ENCODE measurements around the gene UCMA.
"Not testable (repeated sequence)": the region's sequence is repeated elsewhere in the genome, so short reads cannot be mapped to it uniquely, and the experiment has no call there.

The UCMA gene

GRCh38 chr10:13234172-13234571 is at the start of gene UCMA:
Gene UCMA (minus strand): TSS chr10:13234374. CDS start chr10:13234258, 116 bp downstream.
- no peak for DNase-seq

DNA sequence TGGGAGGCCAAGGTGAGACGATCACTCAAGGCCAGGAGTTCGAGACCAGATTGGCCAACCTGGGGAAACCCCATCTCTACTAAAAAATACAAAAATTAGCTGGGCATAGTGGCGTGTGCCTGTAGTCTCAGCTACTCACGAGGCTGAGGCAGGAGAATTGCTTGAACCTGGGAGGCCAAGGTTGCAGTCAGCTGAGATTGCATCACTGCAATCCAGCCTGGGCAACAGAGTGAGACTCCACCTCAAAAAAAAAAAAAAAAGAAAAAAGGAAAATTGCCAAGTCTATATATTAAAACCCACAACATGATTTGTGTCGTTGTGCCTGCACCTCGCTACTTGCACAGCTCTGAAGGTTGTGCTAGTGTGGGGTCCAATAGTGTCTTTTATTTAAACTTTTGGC is 48.2 kb upstream of the UCMA start:
- DNase-seq, result not testable (repeated sequence)

- no peak for DNase-seq
Observed at GRCh38 chr10:13276749-13277365, 42.7 kb upstream of the UCMA start.

- not testable (repeated sequence) for DNase-seq
Observed at GRCh38 chr10:13276146-13276545, 42.0 kb upstream of the UCMA start.

- DNase-seq, result peak in 1 of 2 experiments; percentile 54
Observed at GRCh38 chr10:13272164-13272571, 38.0 kb upstream of the UCMA start.

- DNase-seq, result peak in 1 of 2 experiments; percentile 3
Observed at GRCh38 chr10:13271552-13272163, 37.5 kb upstream of the UCMA start.

DNA sequence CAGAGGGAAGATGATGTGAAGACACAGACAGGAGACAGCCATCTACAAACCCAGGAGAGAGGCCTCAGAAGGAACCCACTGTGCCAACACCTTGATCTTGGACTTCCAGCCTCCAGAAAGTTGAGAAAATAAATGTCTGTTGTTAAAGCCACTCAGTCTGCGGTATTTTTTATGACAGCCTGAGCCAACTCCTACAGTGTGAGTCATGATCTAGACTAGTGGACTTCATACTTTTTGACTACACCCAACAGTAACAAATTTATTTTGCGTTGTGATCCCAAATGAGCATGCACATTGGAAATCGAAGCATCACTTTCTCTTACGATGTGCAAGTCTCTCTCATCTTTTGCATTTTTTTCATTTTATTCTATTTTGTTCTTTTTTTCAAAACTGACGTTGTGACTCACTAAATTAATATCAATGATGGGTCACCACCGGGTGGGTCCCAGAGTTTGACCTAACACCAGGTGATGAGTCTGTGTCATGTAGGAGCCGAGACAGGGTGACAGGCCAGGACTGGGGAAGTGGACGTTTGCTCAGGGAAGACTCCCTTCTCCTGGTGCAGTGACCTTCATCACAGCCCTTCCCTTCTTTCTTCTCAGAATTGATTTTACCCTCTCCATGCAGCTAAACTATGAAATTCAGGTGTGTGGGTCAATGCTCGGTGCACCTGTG is 36.8 kb upstream of the UCMA start:
- no peak for DNase-seq

GRCh38 chr10:13268841-13269240 is 34.7 kb upstream of the UCMA start:
- no peak for DNase-seq

- DNase-seq, result no peak
Observed at GRCh38 chr10:13268310-13268709, 34.1 kb upstream of the UCMA start.

DNA sequence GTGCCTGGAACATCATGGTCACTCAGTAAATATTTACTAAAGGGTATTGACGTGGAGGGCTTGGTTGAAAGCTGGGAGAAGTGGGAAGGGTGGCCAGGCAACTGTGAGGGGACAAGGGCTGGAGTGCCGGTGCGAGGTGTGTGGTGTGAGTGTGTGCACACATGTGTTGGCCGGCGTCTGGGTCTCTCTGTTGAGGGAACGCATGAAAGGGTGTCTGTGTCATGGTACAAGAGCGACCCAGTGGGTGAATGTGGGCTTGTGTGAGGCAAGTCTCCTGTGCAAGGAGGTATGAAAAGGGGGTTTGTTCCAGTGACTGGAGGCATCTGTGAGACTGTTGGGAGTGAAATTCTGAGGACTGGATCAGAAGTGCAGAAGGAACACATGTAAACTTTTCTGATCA is 29.4 kb upstream of the UCMA start:
- no peak for DNase-seq

DNA sequence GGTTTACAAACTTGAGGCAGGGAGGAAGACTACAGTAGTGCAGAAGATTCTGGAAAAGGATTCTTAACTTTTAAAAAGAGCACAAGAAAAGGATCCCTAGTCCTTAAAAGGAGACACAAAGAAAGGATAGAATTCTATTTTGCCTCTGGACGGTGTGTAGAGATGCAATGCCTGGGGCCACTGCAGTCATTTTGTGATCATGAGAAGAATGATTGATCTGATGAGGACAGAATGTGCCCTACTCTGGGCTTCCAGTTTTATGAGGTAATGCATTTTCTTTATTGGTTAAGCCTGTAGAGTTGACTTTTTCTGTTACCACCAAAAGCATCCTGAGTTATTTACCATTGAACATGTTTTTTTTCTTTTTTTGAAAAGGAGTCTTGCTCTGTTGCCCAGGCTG is 28.3 kb upstream of the UCMA start:
- no peak for DNase-seq

DNA sequence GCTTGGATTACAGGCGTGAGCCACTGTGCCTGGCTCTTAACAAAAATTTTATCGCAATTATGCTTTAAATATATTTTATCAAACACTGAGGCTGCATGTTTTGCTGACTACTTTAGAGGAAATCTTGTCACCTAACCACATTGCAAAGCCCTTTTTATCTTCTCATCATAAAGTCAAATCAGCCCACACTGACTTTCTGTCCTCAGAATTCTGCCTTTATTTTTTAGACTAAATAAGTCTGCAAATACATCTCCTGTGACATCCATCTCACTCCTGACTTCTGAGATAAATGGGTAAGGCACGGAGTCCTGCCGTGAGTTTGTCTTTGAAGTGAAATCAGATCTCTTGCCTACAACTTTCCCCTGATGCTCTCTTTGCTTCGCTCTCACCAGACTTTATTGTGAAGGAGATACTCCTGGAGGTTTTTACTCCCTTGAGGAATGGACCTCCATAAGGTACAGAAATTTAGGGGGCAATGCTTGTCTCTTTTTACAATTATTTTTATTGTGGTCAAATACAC is 23.5 kb upstream of the UCMA start:
- DNase-seq, result no peak

DNA sequence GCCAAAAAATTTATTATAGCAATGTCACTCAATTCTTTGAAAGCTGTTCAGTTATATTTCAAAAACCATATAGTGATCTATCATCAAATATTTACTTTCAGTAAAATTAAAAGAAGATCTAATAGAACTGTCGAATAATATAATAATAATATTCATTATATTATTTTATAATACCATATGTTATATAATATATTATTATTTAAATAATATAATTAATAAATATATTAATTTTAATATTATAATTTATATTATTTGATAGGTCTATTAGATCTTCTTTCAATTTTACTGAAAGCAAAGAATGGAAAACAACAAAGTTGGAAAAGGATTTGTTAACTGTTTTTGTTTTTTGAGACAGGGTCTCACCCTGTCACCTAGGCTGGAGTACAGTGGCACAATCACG is 22.5 kb upstream of the UCMA start:
- no peak for DNase-seq

DNA sequence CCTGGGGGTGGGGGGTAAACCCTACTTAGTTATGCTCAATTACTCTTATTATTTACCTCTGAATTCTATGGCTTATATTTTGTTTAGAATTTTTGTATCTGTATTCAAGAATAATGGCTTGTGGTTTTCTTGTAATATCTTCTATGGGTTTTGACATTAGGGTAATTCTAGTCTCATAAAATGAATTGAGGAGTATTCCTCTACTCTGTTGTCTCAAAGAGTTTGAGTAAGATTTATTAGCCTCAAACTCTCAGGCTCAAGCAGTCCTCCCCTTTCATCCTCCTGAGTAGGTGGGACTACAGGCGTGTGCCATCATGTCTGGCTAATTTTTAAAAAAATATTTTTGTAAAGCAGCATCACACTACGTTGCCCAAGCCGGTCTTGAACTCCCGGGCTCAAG is 19.6 kb upstream of the UCMA start:
- no peak for DNase-seq

GRCh38 chr10:13247784-13248183 is 13.6 kb upstream of the UCMA start:
- DNase-seq, result no peak

DNA sequence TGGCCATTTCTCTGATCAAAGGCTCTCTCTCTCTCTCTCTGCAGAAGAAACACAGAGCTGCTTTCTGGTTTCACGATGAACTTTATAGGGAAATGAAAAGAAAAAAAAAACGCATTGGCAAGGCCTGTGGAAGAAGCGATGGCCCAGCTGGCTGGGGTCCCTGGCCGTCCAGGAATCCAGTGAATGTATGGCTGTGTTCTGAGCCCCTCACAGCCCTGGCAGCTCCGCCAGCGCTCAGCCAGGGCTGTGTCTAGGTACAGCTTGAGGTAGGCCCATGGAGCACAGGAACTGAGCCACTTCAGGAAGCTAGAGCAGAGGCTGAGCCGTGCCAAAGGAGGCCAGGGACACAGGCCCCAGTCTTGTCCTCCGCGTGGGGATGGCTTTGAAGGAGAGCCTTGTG is 13.1 kb upstream of the UCMA start:
- DNase-seq, result no peak

DNA sequence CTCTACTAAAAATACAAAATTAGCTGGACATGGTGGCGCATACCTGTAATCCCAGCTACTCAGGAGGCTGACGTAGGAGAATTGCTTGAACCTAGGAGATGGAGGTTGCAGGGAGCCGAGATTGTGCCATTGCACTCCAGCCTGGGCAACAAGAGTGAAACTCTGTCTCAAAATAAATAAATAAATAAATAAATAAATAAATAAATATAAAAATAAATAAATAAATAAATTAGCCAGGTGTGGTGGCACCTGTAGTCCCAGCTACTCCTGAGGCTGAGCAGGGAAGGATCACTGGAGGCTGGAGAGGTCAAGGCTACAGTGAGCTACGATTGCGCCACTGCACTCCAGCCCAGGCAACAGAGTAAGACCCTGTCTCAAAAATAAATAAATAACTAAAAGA is 8.1 kb upstream of the UCMA start:
- DNase-seq, result not testable (repeated sequence)

DNA sequence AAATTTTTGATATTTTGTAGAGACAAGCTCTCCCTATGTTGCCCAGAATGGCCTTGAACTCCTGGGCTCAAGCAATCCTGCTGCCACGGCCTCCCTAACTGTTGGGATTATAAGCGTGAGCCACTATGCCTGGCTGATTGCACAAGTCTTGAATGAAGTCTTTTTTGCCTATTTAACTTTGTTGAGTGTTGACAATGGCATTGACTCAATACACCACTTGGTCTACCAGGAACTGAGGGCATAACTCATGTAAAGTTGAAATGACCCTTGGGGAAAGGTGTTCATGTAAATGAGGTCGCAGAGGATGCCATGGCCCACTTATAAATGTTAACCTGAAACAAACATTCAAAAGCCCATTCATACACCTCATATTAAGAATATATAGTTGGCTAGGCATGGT is 7.4 kb upstream of the UCMA start:
- DNase-seq, result no peak

GRCh38 chr10:13239923-13240322 is 5.7 kb upstream of the UCMA start:
- DNase-seq, result no peak

DNA sequence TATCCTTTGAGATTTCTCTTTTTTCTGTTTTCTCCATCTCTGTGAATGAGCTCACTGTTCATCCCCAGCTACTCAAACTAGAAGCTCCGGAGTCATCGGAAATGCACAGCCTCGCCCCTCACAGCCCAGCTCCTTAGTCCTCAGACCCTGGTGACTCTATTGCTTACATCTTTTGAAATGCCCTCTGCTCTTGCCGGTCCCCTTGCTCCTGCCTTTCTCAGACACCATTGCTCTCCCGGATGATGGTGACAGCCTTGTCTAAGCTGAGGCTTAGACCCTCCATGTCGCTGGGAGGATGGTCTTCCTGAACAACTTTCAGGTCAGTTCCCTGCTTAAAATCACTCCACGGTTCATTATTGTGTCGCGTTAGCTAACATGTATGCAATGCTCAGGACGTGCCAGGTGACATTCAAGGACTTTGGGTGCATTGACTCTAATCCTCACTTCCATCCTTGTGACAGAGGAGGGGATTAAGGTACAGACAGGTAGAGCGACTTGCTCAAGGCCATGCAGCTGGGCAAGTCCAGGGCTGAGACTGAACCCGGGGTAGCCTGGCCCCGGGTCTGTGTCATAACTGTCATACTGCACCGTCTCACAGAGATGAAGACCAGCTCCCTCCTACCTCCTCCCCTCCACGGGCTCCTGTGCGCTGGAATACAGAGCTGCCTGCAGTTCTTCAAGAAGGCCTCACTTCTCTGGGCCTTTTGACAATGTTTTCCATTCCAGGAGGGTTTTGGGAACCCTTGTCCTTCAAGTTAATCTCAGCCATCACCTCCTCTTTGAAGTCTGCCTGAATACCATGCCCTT is 4.3 kb upstream of the UCMA start:
- no peak for DNase-seq

DNA sequence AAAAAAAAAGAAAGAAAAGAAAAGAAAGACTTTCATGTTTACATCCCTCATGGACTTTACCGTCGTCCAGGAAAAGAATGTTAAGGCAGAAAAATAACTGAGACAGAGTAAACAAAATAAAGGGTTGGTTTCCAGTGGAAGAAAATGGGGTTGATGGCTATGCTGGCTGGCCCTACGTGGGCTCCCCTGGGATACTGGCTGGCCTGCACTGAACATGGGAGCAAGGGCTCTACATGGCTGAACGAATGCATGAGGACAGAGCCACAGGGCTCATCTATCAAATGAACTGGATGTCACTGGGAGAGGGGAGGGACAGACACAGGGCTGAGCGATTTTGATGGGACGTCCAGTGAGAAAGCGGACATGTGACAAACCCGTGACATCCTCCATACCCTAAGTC is 2.5 kb upstream of the UCMA start:
- no peak for DNase-seq

- not testable (repeated sequence) for DNase-seq
Observed at GRCh38 chr10:13234736-13235135, 562 bp upstream of the UCMA start.

DNA sequence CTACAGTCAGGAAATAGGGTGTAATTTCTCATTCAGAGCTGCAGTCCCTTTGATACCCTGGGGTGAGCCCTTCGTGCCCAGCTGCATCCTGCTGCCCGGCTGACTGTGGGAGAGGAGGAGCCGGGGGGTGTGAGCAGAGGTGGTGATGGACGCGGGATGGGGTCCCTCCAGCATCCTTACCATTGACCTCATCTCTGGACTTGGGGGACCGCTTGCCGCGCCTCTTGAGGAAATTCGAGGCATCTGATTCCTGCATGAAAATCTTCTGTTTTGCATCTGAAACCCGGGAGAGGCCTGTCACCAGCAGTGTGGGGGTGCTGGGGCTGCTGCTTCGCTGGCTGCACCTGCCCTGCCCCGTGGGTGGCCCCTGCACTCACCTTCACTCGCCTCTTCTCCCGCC is 816 bp downstream of the UCMA start:
- no peak for DNase-seq

All from NCI-H446 (cell line).